WTC11 (cell line): ENCODE measurements around the gene PROSER2. TPM values are rescaled to one million over a fixed set of nuclear protein-coding genes. Genes with fewer than 3 reads are reported as not detected.

Source experiments
- ATAC-seq: fragments of 200-7000 bp; cut with Tn5 transposase; 2 replicates; pipeline ENCODE4 v1.10.0; 2021; ENCODE audit warnings: mild to moderate bottlenecking, moderate library complexity
- CTCF ChIA-PET: fragments of 300-600 bp; sonication (Branson Sonifier 250); formaldehyde crosslinking; loops from one replicate; lab custom pipeline; 2021; ENCODE audit warnings: antibody characterized with exemption; lab: Charles Lee
- POLR2A ChIA-PET: fragments of 350-600 bp; sonication (Branson Sonifier 250); formaldehyde crosslinking; loops from one replicate; lab custom pipeline; 2021; ENCODE audit warnings: antibody characterized with exemption; lab: Charles Lee
- DNase-seq: peaks from one replicate; pipeline ENCODE4 v3.0.0; 2021; ENCODE audit warnings: low spot score
- H3K27ac Mint-ChIP-seq: 2 replicates; pipeline ENCODE4 v1.8.0; 2021; ENCODE audit warnings: mixed read lengths
- H3K27me3 Mint-ChIP-seq: 2 replicates; pipeline ENCODE4 v1.8.0; 2021; ENCODE audit warnings: low read depth, mild to moderate bottlenecking, moderate library complexity, mixed read lengths
- H3K36me3 Mint-ChIP-seq: 2 replicates; pipeline ENCODE4 v1.8.0; 2021; ENCODE audit warnings: mixed read lengths
- H3K4me1 Mint-ChIP-seq: 2 replicates; pipeline ENCODE4 v1.8.0; 2022; ENCODE audit warnings: mixed read lengths
- H3K4me3 Mint-ChIP-seq: 2 replicates; pipeline ENCODE4 v1.8.0; 2021; ENCODE audit warnings: mild to moderate bottlenecking, moderate library complexity, mixed read lengths
- H3K9me3 Mint-ChIP-seq: 2 replicates; pipeline ENCODE4 v1.8.0; 2021; ENCODE audit warnings: mixed read lengths
- ELF4 ChIP-seq: sonication (generic); formaldehyde crosslinking; IDR thresholded peaks from 2 replicates; pipeline ENCODE4 v1.8.1; 2022; ENCODE audit warnings: low read depth, mild to moderate bottlenecking, moderate library complexity, missing genetic modification reagents
- FOXJ3 ChIP-seq: sonication (generic); formaldehyde crosslinking; IDR thresholded peaks from 2 replicates; pipeline ENCODE4 v1.9.0; 2021; ENCODE audit warnings: missing genetic modification reagents, mild to moderate bottlenecking, borderline replicate concordance
- FOXK1 ChIP-seq: sonication (generic); formaldehyde crosslinking; IDR thresholded peaks from 2 replicates; pipeline ENCODE4 v1.8.0; 2022; ENCODE audit warnings: mild to moderate bottlenecking, moderate library complexity, missing genetic modification reagents
- FOXP1 ChIP-seq: sonication (generic); formaldehyde crosslinking; IDR thresholded peaks from 2 replicates; pipeline ENCODE4 v1.8.0; 2022; ENCODE audit warnings: missing genetic modification reagents, mild to moderate bottlenecking, moderate library complexity, borderline replicate concordance
- KAT7 ChIP-seq: sonication (generic); formaldehyde crosslinking; IDR thresholded peaks from 2 replicates; pipeline ENCODE4 v1.8.1; 2023; ENCODE audit warnings: missing genetic modification reagents, mild to moderate bottlenecking, borderline replicate concordance
- NFE2L1 ChIP-seq: sonication (generic); formaldehyde crosslinking; IDR thresholded peaks from 2 replicates; pipeline ENCODE4 v1.8.1; 2023; ENCODE audit warnings: missing genetic modification reagents
- NR2C2 ChIP-seq: sonication (generic); formaldehyde crosslinking; IDR thresholded peaks from 2 replicates; pipeline ENCODE4 v1.8.0; 2022; ENCODE audit warnings: mild to moderate bottlenecking, missing genetic modification reagents
- NR3C1 ChIP-seq: sonication (generic); formaldehyde crosslinking; conservative IDR thresholded peaks from 2 replicates; pipeline ENCODE4 v1.8.1; 2023; ENCODE audit warnings: low read depth, mild to moderate bottlenecking, missing genetic modification reagents
- SMAD3 ChIP-seq: sonication (generic); formaldehyde crosslinking; IDR thresholded peaks from 2 replicates; pipeline ENCODE4 v1.8.0; 2022; ENCODE audit warnings: missing genetic modification reagents, mild to moderate bottlenecking, borderline replicate concordance
- SMAD4 ChIP-seq: sonication (generic); formaldehyde crosslinking; IDR thresholded peaks from 2 replicates; pipeline ENCODE4 v1.8.0; 2022; ENCODE audit warnings: mild to moderate bottlenecking, missing genetic modification reagents
- TEAD4 ChIP-seq: sonication (generic); formaldehyde crosslinking; IDR thresholded peaks from 2 replicates; pipeline ENCODE4 v1.8.0; 2022; ENCODE audit warnings: mild to moderate bottlenecking, missing genetic modification reagents
- ZNF416 ChIP-seq: fragments of 250-450 bp; sonication (Bioruptor Pico); IDR thresholded peaks from 2 replicates; pipeline ENCODE4 v1.9.0; 2021; ENCODE audit warnings: mild to moderate bottlenecking, inconsistent platforms
- total RNA-seq: library from RNA; stranded (reverse); gene quantifications from 3 replicates; pipeline ENCODE4 v1.2.3, GENCODE V29; 2021
- TF ChIP-seq, protein P1 (sequence below): fragments of 250-450 bp; sonication (Bioruptor Pico); IDR thresholded peaks from 2 replicates; pipeline ENCODE4 v1.9.0; 2021; ENCODE audit warnings: mild to moderate bottlenecking, borderline replicate concordance
- TF ChIP-seq, protein P2 (sequence below): sonication (generic); formaldehyde crosslinking; IDR thresholded peaks from 2 replicates; pipeline ENCODE4 v1.8.0; 2022; ENCODE audit warnings: mild to moderate bottlenecking, missing genetic modification reagents
- TF ChIP-seq, protein P3 (sequence below): sonication (generic); formaldehyde crosslinking; IDR thresholded peaks from 2 replicates; pipeline ENCODE4 v1.8.1; 2022; ENCODE audit warnings: low read depth, mild to moderate bottlenecking, moderate library complexity, missing genetic modification reagents, borderline replicate concordance
- TF ChIP-seq, protein P4 (sequence below): fragments of 250-450 bp; sonication (Bioruptor Pico); IDR thresholded peaks from 2 replicates; pipeline ENCODE4 v1.9.0; 2021; ENCODE audit warnings: moderate library complexity, mild to moderate bottlenecking, inconsistent platforms, borderline replicate concordance
- TF ChIP-seq, protein P5 (sequence below): fragments of 250-450 bp; sonication (Bioruptor Pico); IDR thresholded peaks from 2 replicates; pipeline ENCODE4 v1.9.0; 2021; ENCODE audit warnings: mild to moderate bottlenecking
- TF ChIP-seq, protein P6 (sequence below): sonication (generic); formaldehyde crosslinking; IDR thresholded peaks from 2 replicates; pipeline ENCODE4 v1.8.1; 2022; ENCODE audit warnings: missing genetic modification reagents, borderline replicate concordance
- TF ChIP-seq, protein P7 (sequence below): sonication (generic); formaldehyde crosslinking; IDR thresholded peaks from 2 replicates; pipeline ENCODE4 v1.8.1; 2023; ENCODE audit warnings: mild to moderate bottlenecking, missing genetic modification reagents
- TF ChIP-seq, protein P8 (sequence below): sonication (generic); formaldehyde crosslinking; IDR thresholded peaks from 2 replicates; pipeline ENCODE4 v1.8.1; 2023; ENCODE audit warnings: mild to moderate bottlenecking, missing genetic modification reagents, moderate library complexity
- TF ChIP-seq, protein P9 (sequence below): sonication (generic); formaldehyde crosslinking; IDR thresholded peaks from 2 replicates; pipeline ENCODE4 v1.8.0; 2022; ENCODE audit warnings: mild to moderate bottlenecking, missing genetic modification reagents

The PROSER2 gene
- total RNA-seq, 1 experiment from 2014 or later = 8.5 TPM

DNA sequence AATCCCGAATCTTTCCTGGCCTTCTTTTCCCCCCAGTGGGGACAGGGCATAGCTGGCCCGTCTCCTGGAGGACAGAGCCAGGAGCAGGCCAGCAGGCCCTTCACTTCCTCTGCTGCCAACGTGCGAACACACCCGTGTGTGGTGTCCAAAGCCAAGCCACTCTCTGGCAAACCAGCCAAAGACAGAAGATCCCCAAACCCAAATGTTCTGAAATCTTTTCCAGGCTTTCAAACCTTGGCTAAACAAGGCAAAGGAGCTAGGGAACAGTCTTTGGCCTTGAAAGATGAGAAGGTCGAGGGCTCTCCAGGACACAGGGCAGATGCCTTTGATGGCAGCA, 63.0 kb downstream of the PROSER2 start (continued):
- TF ChIP-seq, protein P1, sequence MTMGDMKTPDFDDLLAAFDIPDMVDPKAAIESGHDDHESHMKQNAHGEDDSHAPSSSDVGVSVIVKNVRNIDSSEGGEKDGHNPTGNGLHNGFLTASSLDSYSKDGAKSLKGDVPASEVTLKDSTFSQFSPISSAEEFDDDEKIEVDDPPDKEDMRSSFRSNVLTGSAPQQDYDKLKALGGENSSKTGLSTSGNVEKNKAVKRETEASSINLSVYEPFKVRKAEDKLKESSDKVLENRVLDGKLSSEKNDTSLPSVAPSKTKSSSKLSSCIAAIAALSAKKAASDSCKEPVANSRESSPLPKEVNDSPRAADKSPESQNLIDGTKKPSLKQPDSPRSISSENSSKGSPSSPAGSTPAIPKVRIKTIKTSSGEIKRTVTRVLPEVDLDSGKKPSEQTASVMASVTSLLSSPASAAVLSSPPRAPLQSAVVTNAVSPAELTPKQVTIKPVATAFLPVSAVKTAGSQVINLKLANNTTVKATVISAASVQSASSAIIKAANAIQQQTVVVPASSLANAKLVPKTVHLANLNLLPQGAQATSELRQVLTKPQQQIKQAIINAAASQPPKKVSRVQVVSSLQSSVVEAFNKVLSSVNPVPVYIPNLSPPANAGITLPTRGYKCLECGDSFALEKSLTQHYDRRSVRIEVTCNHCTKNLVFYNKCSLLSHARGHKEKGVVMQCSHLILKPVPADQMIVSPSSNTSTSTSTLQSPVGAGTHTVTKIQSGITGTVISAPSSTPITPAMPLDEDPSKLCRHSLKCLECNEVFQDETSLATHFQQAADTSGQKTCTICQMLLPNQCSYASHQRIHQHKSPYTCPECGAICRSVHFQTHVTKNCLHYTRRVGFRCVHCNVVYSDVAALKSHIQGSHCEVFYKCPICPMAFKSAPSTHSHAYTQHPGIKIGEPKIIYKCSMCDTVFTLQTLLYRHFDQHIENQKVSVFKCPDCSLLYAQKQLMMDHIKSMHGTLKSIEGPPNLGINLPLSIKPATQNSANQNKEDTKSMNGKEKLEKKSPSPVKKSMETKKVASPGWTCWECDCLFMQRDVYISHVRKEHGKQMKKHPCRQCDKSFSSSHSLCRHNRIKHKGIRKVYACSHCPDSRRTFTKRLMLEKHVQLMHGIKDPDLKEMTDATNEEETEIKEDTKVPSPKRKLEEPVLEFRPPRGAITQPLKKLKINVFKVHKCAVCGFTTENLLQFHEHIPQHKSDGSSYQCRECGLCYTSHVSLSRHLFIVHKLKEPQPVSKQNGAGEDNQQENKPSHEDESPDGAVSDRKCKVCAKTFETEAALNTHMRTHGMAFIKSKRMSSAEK = no peak
- TF ChIP-seq, protein P2, sequence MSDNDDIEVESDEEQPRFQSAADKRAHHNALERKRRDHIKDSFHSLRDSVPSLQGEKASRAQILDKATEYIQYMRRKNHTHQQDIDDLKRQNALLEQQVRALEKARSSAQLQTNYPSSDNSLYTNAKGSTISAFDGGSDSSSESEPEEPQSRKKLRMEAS (CRISPR knock-in tag) = no peak
- TF ChIP-seq, protein P3, sequence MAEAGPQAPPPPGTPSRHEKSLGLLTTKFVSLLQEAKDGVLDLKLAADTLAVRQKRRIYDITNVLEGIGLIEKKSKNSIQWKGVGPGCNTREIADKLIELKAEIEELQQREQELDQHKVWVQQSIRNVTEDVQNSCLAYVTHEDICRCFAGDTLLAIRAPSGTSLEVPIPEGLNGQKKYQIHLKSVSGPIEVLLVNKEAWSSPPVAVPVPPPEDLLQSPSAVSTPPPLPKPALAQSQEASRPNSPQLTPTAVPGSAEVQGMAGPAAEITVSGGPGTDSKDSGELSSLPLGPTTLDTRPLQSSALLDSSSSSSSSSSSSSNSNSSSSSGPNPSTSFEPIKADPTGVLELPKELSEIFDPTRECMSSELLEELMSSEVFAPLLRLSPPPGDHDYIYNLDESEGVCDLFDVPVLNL (CRISPR knock-in tag) = no peak
- TF ChIP-seq, protein P4, sequence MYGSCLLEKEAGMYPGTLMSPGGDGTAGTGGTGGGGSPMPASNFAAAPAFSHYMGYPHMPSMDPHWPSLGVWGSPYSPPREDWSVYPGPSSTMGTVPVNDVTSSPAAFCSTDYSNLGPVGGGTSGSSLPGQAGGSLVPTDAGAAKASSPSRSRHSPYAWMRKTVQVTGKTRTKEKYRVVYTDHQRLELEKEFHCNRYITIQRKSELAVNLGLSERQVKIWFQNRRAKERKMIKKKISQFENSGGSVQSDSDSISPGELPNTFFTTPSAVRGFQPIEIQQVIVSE (CRISPR knock-in tag) = no peak
- no peak for TF ChIP-seq FOXJ3 (CRISPR knock-in tag)
- TF ChIP-seq SMAD4 (CRISPR knock-in tag) = no peak
- TF ChIP-seq, all 79 proteins: peak for 0

DNA sequence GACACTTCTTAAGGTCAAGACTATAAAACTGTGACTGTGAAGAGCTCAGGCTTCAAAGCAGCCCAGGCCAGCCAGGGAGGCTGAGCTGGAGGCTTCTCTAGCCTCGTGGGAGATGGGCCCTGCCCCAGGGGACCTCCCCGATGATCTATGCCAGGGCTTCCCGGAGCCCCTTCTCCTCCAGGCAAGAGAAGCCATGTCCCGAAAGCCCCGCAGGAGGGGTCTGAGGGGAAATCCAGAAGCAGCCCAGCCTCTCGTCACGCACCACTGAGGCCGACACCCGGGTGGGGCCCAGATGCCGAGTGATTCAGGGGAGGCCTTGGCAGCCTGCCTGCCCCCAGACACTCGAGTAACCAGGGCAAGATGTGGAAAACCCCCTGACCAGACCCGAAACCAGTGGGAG, 63.7 kb downstream of the PROSER2 start:
- ChIA-PET CTCF (interaction anchor here (1.2 kb wide), 1 partner anchor 11 kb away, joined by 3 read pairs; no protein-coding TSS in a partner anchor), POLR2A (no interaction called here)
- Mint-ChIP-seq H3K36me3 (no peaks in the 10 kb centered on the region), H3K27me3 (no peaks in the 10 kb centered on the region), H3K9me3 (no peaks in the 10 kb centered on the region), H3K4me1 (no peaks in the 10 kb centered on the region), H3K27ac (no peak overlapping the region), H3K4me3 (no peak overlapping the region)
- ATAC-seq = no peak
- DNase-seq = no peak
- TF ChIP-seq FOXP1 (CRISPR knock-in tag) = no peak
- no peak for TF ChIP-seq KAT7 (CRISPR knock-in tag)
- TF ChIP-seq, protein P5, sequence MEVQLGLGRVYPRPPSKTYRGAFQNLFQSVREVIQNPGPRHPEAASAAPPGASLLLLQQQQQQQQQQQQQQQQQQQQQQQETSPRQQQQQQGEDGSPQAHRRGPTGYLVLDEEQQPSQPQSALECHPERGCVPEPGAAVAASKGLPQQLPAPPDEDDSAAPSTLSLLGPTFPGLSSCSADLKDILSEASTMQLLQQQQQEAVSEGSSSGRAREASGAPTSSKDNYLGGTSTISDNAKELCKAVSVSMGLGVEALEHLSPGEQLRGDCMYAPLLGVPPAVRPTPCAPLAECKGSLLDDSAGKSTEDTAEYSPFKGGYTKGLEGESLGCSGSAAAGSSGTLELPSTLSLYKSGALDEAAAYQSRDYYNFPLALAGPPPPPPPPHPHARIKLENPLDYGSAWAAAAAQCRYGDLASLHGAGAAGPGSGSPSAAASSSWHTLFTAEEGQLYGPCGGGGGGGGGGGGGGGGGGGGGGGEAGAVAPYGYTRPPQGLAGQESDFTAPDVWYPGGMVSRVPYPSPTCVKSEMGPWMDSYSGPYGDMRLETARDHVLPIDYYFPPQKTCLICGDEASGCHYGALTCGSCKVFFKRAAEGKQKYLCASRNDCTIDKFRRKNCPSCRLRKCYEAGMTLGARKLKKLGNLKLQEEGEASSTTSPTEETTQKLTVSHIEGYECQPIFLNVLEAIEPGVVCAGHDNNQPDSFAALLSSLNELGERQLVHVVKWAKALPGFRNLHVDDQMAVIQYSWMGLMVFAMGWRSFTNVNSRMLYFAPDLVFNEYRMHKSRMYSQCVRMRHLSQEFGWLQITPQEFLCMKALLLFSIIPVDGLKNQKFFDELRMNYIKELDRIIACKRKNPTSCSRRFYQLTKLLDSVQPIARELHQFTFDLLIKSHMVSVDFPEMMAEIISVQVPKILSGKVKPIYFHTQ = no peak
- TF ChIP-seq, protein P6, sequence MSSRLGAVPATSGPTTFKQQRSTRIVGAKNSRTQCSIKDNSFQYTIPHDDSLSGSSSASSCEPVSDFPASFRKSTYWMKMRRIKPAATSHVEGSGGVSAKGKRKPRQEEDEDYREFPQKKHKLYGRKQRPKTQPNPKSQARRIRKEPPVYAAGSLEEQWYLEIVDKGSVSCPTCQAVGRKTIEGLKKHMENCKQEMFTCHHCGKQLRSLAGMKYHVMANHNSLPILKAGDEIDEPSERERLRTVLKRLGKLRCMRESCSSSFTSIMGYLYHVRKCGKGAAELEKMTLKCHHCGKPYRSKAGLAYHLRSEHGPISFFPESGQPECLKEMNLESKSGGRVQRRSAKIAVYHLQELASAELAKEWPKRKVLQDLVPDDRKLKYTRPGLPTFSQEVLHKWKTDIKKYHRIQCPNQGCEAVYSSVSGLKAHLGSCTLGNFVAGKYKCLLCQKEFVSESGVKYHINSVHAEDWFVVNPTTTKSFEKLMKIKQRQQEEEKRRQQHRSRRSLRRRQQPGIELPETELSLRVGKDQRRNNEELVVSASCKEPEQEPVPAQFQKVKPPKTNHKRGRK (CRISPR knock-in tag) = no peak
- TF ChIP-seq NR3C1 (CRISPR knock-in tag) = no peak
- TF ChIP-seq NFE2L1 = no peak
- TF ChIP-seq, protein P7, sequence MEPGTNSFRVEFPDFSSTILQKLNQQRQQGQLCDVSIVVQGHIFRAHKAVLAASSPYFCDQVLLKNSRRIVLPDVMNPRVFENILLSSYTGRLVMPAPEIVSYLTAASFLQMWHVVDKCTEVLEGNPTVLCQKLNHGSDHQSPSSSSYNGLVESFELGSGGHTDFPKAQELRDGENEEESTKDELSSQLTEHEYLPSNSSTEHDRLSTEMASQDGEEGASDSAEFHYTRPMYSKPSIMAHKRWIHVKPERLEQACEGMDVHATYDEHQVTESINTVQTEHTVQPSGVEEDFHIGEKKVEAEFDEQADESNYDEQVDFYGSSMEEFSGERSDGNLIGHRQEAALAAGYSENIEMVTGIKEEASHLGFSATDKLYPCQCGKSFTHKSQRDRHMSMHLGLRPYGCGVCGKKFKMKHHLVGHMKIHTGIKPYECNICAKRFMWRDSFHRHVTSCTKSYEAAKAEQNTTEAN (CRISPR knock-in tag) = no peak
- TF ChIP-seq ELF4 = no peak
- TF ChIP-seq NR2C2 (CRISPR knock-in tag) = no peak
- TF ChIP-seq FOXK1 (CRISPR knock-in tag) = no peak
- TF ChIP-seq SMAD3 (CRISPR knock-in tag) = no peak
- no peak for TF ChIP-seq ZNF416 (CRISPR knock-in tag)
- TF ChIP-seq, protein P8, sequence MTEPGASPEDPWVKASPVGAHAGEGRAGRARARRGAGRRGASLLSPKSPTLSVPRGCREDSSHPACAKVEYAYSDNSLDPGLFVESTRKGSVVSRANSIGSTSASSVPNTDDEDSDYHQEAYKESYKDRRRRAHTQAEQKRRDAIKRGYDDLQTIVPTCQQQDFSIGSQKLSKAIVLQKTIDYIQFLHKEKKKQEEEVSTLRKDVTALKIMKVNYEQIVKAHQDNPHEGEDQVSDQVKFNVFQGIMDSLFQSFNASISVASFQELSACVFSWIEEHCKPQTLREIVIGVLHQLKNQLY = no peak
- no peak for TF ChIP-seq TEAD4 (CRISPR knock-in tag)
- TF ChIP-seq, protein P9, sequence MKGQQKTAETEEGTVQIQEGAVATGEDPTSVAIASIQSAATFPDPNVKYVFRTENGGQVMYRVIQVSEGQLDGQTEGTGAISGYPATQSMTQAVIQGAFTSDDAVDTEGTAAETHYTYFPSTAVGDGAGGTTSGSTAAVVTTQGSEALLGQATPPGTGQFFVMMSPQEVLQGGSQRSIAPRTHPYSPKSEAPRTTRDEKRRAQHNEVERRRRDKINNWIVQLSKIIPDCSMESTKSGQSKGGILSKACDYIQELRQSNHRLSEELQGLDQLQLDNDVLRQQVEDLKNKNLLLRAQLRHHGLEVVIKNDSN (CRISPR knock-in tag) = no peak
